Measurements from ENCODE around the gene RDH13. TPM values are rescaled to one million over a fixed set of nuclear protein-coding genes. Genes with fewer than 3 reads are reported as not detected.

RDH13 gene
- total and polyA plus RNA-seq, 9 donors, result 7.8 to 17.3 (median 11.8) TPM

DNA sequence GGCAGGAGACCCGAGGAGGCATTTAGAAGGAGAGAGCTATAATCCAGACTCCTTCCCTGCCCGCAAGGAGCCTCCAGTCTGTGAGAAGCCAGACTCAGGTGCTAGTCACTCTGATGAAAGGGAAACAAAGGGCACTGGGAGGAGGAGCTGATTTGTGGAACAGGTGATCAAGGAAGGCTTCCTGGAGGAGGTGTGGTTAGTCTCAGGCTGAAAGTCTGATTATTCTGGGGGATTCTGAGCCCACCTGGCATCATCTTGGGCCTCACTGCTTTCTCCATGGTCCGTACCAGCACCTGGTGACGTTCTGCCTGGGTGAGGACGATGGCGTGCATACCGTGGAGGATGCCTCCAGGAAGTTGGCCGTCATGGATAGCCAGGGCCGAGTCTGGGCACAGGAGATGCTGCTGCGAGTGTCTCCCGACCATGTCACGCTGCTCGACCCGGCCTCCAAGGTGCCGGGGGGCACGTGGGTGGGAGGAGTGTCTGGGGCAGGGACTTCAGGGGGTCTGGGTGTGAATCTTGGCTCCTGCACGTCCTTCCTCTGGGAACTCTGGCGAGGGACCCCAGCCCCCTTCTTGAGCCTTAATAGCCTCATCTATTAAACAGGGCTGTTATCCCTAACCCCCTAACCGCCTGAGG is 16.6 kb upstream of the RDH13 start:
- 58 to 65% (median 61%) methylated on average over 19 of the region's 19 CpGs for WGBS, 3 donors
- intact Hi-C loops (cut with DNase I), result loop anchor here in 1 of 4 donors (10.0 kb wide), 1 partner anchor 45 kb away; no protein-coding TSS in a partner anchor
- TF ChIP-seq POLR2A (IDR thresholded peaks at IDR 0.05), result no peak
- no peak for TF ChIP-seq CTCF (IDR thresholded peaks at IDR 0.05)
- TF ChIP-seq EP300 (IDR thresholded peaks at IDR 0.05), result no peak
- H3K4me1 ChIP-seq (ENCODE audit: insufficient read depth), result peaks cover 9% of the 10 kb centered on the region
- H3K4me3 ChIP-seq, result no peak overlapping the region
- DNase-seq, result no peak
- peaks cover 11% of the 10 kb centered on the region for H3K27me3 ChIP-seq
- H3K27ac ChIP-seq, result no peak overlapping the region
- no peaks in the 10 kb centered on the region for H3K36me3 ChIP-seq
- H3K9me3 ChIP-seq, result peaks cover 0 to 4% of the 10 kb centered on the region in 2 donors

- Histone ChIP-seq H3K9me3 (peaks cover 0 to 4% of the 10 kb centered on the region in 2 donors), H3K4me3 (no peak overlapping the region), H3K27ac (no peak overlapping the region), H3K36me3 (no peaks in the 10 kb centered on the region), H3K27me3 (peaks cover 11% of the 10 kb centered on the region), H3K4me1 (ENCODE audit: insufficient read depth) (peaks cover 9% of the 10 kb centered on the region)
- DNase-seq, result no peak
- WGBS, 3 donors, result 54 to 64% (median 64%) methylated on average over 5 of the region's 5 CpGs
- no peak for TF ChIP-seq POLR2A (IDR thresholded peaks at IDR 0.05)
- TF ChIP-seq CTCF (IDR thresholded peaks at IDR 0.05), result no peak
- TF ChIP-seq EP300 (IDR thresholded peaks at IDR 0.05), result no peak
- intact Hi-C loops (cut with DNase I), result loop anchor here in 1 of 4 donors (10.0 kb wide), 1 partner anchor 46 kb away; no protein-coding TSS in a partner anchor
These were observed 16.0 kb upstream of the RDH13 start for GRCh38 chr19:55078996-55079395.

DNA sequence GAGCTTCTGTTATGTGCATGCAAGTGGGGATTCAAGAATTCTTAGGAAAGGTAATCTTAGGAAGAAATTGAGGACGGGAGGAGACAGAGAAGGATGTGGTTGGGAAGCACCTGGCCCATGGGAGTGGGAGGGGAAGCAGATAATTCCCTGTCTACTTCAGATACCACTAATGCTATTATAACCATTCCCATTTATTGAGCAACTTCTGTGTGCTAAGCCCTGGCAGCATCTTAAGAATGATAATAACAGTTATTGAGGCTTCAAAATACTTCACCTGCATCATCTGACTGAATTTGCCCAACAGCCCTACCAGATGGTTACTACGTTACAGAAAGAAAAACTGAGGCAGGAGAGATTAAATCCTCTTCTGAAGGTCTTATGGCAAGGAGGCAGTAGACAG is 14.2 kb upstream of the RDH13 start:
- Histone ChIP-seq H3K4me3 (no peak overlapping the region), H3K36me3 (no peaks in the 10 kb centered on the region), H3K9me3 (peaks cover 0 to 7% of the 10 kb centered on the region in 2 donors), H3K4me1 (ENCODE audit: insufficient read depth) (peaks cover 9% of the 10 kb centered on the region), H3K27me3 (peaks cover 5% of the 10 kb centered on the region), H3K27ac (no peak overlapping the region)
- DNase-seq, result no peak
- intact Hi-C loops (cut with DNase I), result loop anchor here in 1 of 4 donors (10.0 kb wide), 1 partner anchor 48 kb away; no protein-coding TSS in a partner anchor
- no peak for TF ChIP-seq EP300 (IDR thresholded peaks at IDR 0.05)
- TF ChIP-seq CTCF (IDR thresholded peaks at IDR 0.05), result no peak
- TF ChIP-seq POLR2A (IDR thresholded peaks at IDR 0.05), result no peak
- 36 to 52% (median 45%) methylated on average over 2 of the region's 2 CpGs for WGBS, 3 donors

- intact Hi-C loops (cut with DNase I), result loop anchor here in 1 of 4 donors (10.0 kb wide), 1 partner anchor 48 kb away; no protein-coding TSS in a partner anchor
- no peak for DNase-seq
- Histone ChIP-seq H3K36me3 (no peaks in the 10 kb centered on the region), H3K9me3 (peaks cover 0 to 7% of the 10 kb centered on the region in 2 donors), H3K27ac (no peak overlapping the region), H3K4me1 (ENCODE audit: insufficient read depth) (peaks cover 7% of the 10 kb centered on the region), H3K4me3 (no peak overlapping the region), H3K27me3 (peaks cover 5% of the 10 kb centered on the region)
- 39 to 50% (median 40%) methylated on average over 12 of the region's 12 CpGs for WGBS, 3 donors
- TF ChIP-seq POLR2A (IDR thresholded peaks at IDR 0.05), result no peak
- no peak for TF ChIP-seq CTCF (IDR thresholded peaks at IDR 0.05)
- TF ChIP-seq EP300 (IDR thresholded peaks at IDR 0.05), result no peak
These were observed 13.4 kb upstream of the RDH13 start for GRCh38 chr19:55076321-55076720.

All from ovary (tissue), 9 donors.